Keratinocyte (primary cell): ENCODE results near the gene IFNA6. TPM values are rescaled to one million over a fixed set of nuclear protein-coding genes. Genes with fewer than 3 reads are reported as not detected.
A peak's percentile ranks its signal among the peaks of the same experiment; 100 is the strongest.

Experiments used
- DNase-seq: peaks from one replicate; pipeline ENCODE4 v3.0.0-alpha.2; 2011; ENCODE audit warnings: low read depth, missing footprints, low spot score
- FAIRE-seq: peaks from 2 replicates; lab custom pipeline; 2011; peaks lifted over from hg19 to GRCh38; lab: Jason Lieb, UNC
- H2AFZ ChIP-seq: 2 replicates; pipeline ENCODE4 v1.6.0; 2012; ENCODE audit warnings: low read length, control low read depth, inconsistent platforms; ENCODE audit not compliant: control insufficient read depth
- H3K27ac ChIP-seq: 2 replicates; pipeline ENCODE4 v1.5.1; 2011; ENCODE audit warnings: low read length; ENCODE audit not compliant: control insufficient read depth, insufficient read depth
- H3K27me3 ChIP-seq: 3 replicates; pipeline ENCODE4 v1.6.0; 2011; ENCODE audit warnings: low read length; ENCODE audit not compliant: control insufficient read depth, insufficient read depth; ENCODE audit errors: extremely low read depth
- H3K36me3 ChIP-seq, 2 experiments: 2 replicates in 1 of 2; 3 replicates in 1 of 2; pipeline ENCODE4 v1.5.1; 2011; ENCODE audit warnings: low read length in 2 of 2, mild to moderate bottlenecking in 1 of 2; ENCODE audit not compliant: control insufficient read depth in 2 of 2, insufficient read depth in 2 of 2; ENCODE audit errors: extremely low read depth in 1 of 2
- H3K4me1 ChIP-seq: 3 replicates; pipeline ENCODE4 v1.5.1; 2011; ENCODE audit warnings: low read length; ENCODE audit not compliant: control insufficient read depth, insufficient read depth; ENCODE audit errors: extremely low read depth
- H3K4me2 ChIP-seq: 3 replicates; pipeline ENCODE4 v1.6.0; 2011; ENCODE audit warnings: low read depth, low read length; ENCODE audit not compliant: control insufficient read depth, insufficient read depth; ENCODE audit errors: extremely low read depth
- H3K4me3 ChIP-seq, 3 experiments: fragments of 200-600 bp in 1 of 3; sonication (generic) in 1 of 3; 2 replicates in 2 of 3; 3 replicates in 1 of 3; pipeline ENCODE4 v1.5.1; 2011 to 2016; ENCODE audit warnings: low read length in 3 of 3, mild to moderate bottlenecking in 3 of 3, control low read depth in 2 of 3, inconsistent platforms in 1 of 3, low read depth in 1 of 3, mixed read lengths in 1 of 3, mixed run types in 1 of 3, moderate library complexity in 1 of 3; ENCODE audit not compliant: control insufficient read depth in 2 of 3, insufficient read depth in 2 of 3; ENCODE audit errors: extremely low read depth in 1 of 3
- H3K79me2 ChIP-seq: 2 replicates; pipeline ENCODE4 v1.6.0; 2012; ENCODE audit warnings: low read length; ENCODE audit not compliant: control insufficient read depth, insufficient read depth
- H3K9ac ChIP-seq: 3 replicates; pipeline ENCODE4 v1.6.0; 2011; ENCODE audit warnings: low read length; ENCODE audit not compliant: control insufficient read depth, insufficient read depth; ENCODE audit errors: extremely low read depth
- H3K9me1 ChIP-seq: 3 replicates; pipeline ENCODE4 v1.6.0; 2011; ENCODE audit warnings: low read length; ENCODE audit not compliant: control insufficient read depth, insufficient read depth; ENCODE audit errors: extremely low read depth
- H3K9me3 ChIP-seq: 2 replicates; pipeline ENCODE4 v1.5.1; 2012; ENCODE audit warnings: low read depth, low read length; ENCODE audit not compliant: control insufficient read depth
- H4K20me1 ChIP-seq: 3 replicates; pipeline ENCODE4 v1.6.0; 2011; ENCODE audit warnings: low read length; ENCODE audit not compliant: control insufficient read depth, insufficient read depth; ENCODE audit errors: extremely low read depth
- EZH2 ChIP-seq: IDR thresholded peaks from one replicate; pipeline ENCODE4 v1.6.1; 2012; ENCODE audit warnings: inconsistent platforms, mild to moderate bottlenecking, low read length, moderate library complexity
- dilution Hi-C: fragments of 300-500 bp; cut with MboI; formaldehyde crosslinking; loops from one replicate; pipeline ENCODE4 v1.7.0; 2020; ENCODE audit warnings: low sequenced_read_pairs; ENCODE audit not compliant: extremely low pct_ligation_motif_present
- polyA plus RNA-seq, 5 experiments: library from polyadenylated mRNA; depleted of rRNA in 3 of 5; stranded (reverse) in 3 of 5; stranded (forward) in 1 of 5; unstranded in 1 of 5; fragments of >200 nt; gene quantifications; 1 replicate in 1 of 5; 2 replicates in 3 of 5; 3 replicates in 1 of 5; pipeline versions ENCODE4 v1.2.1 to v1.2.3, GENCODE V29; 2011 to 2012; ENCODE audit warnings: missing spikeins in 2 of 5, low read depth in 1 of 5, low replicate concordance in 1 of 5
- TF ChIP-seq, protein P1 (sequence below), 3 experiments: IDR thresholded peaks in 1 of 3; conservative IDR thresholded peaks in 1 of 3; optimal IDR thresholded peaks in 1 of 3; 2 replicates in 2 of 3; 3 replicates in 1 of 3; pipeline versions ENCODE3 to v1.5.1; 2011; ENCODE audit warnings: low read length in 3 of 3, mild to moderate bottlenecking in 3 of 3, moderate library complexity in 2 of 3, control low read depth in 1 of 3, inconsistent platforms in 1 of 3; ENCODE audit not compliant: insufficient read depth in 2 of 3; ENCODE audit errors: extremely low read depth in 1 of 3

IFNA6 gene
- polyA plus RNA-seq, 1 donor (not counting 4 experiments of a cell fraction or from before 2014, with no cell fraction given): not detected

DNA sequence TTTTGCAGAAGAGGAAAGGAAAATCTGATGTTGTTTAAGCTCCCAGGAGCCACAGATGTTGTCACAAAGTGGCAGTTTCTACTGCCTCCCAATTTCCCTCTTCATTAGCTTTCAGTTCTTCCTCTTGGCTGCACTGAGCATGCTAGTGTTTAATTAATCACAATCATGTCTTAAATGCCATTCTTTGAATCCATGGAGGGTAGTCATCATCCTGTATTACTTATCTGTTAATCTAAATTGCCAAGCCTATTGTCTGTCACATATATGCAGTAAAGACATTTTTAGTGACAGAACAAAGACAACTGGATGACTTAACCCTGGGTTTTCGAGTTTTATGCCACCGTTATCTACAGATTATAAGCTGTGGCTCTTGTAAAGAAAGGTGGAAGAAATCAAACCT, 30.2 kb downstream of the IFNA6 start:
- Histone ChIP-seq H4K20me1 (no peaks in the 10 kb centered on the region), H3K4me2 (no peak overlapping the region), H3K36me3 (peaks cover under 1 to 5% of the 10 kb centered on the region in 2 experiments), H3K79me2 (no peaks in the 10 kb centered on the region), H3K4me3 (no peak overlapping the region), H3K9me3 (no peaks in the 10 kb centered on the region), H3K9me1 (no peaks in the 10 kb centered on the region), H3K4me1 (peaks cover 6% of the 10 kb centered on the region), H3K27ac (no peak overlapping the region), H2AFZ (no peak overlapping the region), H3K27me3 (no peaks in the 10 kb centered on the region), H3K9ac (no peak overlapping the region)
- FAIRE-seq (no peak), DNase-seq (no peak)
- no peak for TF ChIP-seq EZH2
- TF ChIP-seq, protein P1, sequence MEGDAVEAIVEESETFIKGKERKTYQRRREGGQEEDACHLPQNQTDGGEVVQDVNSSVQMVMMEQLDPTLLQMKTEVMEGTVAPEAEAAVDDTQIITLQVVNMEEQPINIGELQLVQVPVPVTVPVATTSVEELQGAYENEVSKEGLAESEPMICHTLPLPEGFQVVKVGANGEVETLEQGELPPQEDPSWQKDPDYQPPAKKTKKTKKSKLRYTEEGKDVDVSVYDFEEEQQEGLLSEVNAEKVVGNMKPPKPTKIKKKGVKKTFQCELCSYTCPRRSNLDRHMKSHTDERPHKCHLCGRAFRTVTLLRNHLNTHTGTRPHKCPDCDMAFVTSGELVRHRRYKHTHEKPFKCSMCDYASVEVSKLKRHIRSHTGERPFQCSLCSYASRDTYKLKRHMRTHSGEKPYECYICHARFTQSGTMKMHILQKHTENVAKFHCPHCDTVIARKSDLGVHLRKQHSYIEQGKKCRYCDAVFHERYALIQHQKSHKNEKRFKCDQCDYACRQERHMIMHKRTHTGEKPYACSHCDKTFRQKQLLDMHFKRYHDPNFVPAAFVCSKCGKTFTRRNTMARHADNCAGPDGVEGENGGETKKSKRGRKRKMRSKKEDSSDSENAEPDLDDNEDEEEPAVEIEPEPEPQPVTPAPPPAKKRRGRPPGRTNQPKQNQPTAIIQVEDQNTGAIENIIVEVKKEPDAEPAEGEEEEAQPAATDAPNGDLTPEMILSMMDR (optimal IDR thresholded peaks at IDR 0.05 in 1 of 3, IDR thresholded peaks at IDR 0.05 in 1 of 3, conservative IDR thresholded peaks at IDR 0.05 in 1 of 3; ENCODE audit: extremely low read depth in 1 of 3, insufficient read depth in 2 of 3, low read length in 3 of 3): no peak
- dilution Hi-C loops: no loop called here

DNA sequence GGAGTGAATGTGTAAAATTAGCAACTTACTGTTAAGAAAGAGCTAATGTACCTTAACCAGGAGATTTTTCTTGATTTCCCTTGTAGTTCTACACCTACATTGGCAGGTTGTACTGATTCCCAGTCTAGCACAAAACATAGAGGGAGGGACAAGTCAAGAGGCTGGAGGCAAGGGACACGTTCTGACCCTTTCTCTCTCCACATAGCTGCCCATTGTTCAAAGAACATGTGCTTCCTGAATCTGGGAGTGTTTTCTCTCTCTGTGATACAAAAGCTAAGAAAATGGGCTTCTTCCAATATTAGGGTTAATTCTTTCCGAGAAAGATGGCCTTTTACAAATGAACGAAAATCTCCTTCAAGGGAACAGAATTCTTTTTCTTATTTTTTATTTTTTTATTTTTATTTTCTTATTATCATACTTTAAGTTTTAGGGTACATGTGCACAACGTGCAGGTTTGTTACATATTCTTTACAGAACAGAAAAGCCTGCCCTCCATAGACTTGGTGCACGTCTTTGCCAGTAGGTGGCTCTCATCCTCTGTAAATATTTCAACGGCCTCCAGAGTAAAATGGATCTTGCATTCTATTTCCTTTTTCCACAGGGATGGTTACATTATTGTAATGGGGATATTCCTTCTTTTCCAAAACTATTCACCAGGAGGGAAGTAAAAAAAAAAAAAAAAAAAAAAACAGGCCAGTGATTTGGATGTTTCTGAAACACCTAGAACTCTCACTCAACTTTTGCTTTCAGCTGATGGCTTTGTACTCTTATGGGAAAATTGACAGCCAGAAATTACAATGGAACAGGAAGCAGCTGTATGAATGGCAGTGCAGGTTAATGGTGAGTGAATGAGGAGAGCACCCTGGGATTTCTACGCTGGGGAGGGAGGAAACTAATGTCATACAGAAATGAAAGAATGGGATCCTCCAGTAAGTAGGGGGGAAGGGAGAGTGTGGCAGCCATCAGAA, 32.4 kb downstream of the IFNA6 start:
- no peak overlapping the region for H3K4me2 ChIP-seq
- FAIRE-seq (no peak), DNase-seq (no peak)
- H3K79me2 ChIP-seq: no peaks in the 10 kb centered on the region
- no peaks in the 10 kb centered on the region for H3K27me3 ChIP-seq
- peaks cover 0 to 2% of the 10 kb centered on the region in 2 experiments for H3K36me3 ChIP-seq
- H3K9ac ChIP-seq: no peak overlapping the region
- H3K27ac ChIP-seq: no peak overlapping the region
- H3K4me3 ChIP-seq: no peak overlapping the region
- no peak for TF ChIP-seq EZH2
- TF ChIP-seq, protein P1 (optimal IDR thresholded peaks at IDR 0.05 in 1 of 3, IDR thresholded peaks at IDR 0.05 in 1 of 3, conservative IDR thresholded peaks at IDR 0.05 in 1 of 3; ENCODE audit: extremely low read depth in 1 of 3, insufficient read depth in 2 of 3, low read length in 3 of 3): peak; percentile 40 to 64 (median 58)
- no peaks in the 10 kb centered on the region for H3K9me1 ChIP-seq
- peaks cover 6% of the 10 kb centered on the region for H3K4me1 ChIP-seq
- dilution Hi-C loops: no loop called here
- H4K20me1 ChIP-seq: no peaks in the 10 kb centered on the region
- no peaks in the 10 kb centered on the region for H3K9me3 ChIP-seq
- H2AFZ ChIP-seq: no peak overlapping the region
